HepG2 (cell line): ENCODE measurements around the gene GUK1. TPM values are rescaled to one million over a fixed set of nuclear protein-coding genes. Genes with fewer than 3 reads are reported as not detected.

Experiments used
- ATAC-seq: fragments of 200-7000 bp; cut with Tn5 transposase; 3 replicates; pipeline ENCODE4 v1.9.1; 2020; ENCODE audit warnings: mild to moderate bottlenecking, moderate library complexity
- BruUV-seq: library from RNA; stranded (reverse); fragments of 400-500 nt; replicated peaks from 2 replicates; lab custom pipeline; 2021; lab: Mats Ljungman, UMichigan
- CTCF ChIA-PET: fragments of 300-600 bp; formaldehyde crosslinking; extraction: SDS; loops from one replicate; lab custom pipeline; 2021; ENCODE audit warnings: low total read pairs, inconsistent platforms, low intra/inter-chr PET ratio; lab: Yijun Ruan, JAX
- POLR2A ChIA-PET: fragments of 350-600 bp; sonication (Branson Sonifier 250); formaldehyde crosslinking; loops from one replicate; lab custom pipeline; 2020; ENCODE audit warnings: antibody characterized with exemption, inconsistent platforms; lab: Yijun Ruan, JAX
- DNase-seq: peaks from one replicate; pipeline ENCODE4 v3.0.0-alpha.2; 2015; ENCODE audit warnings: low spot score
- FAIRE-seq: peaks from 3 replicates; lab custom pipeline; 2011; peaks lifted over from hg19 to GRCh38; lab: Jason Lieb, UNC
- H2AFZ ChIP-seq: one replicate; pipeline ENCODE4 v1.6.1; 2011; ENCODE audit warnings: low read length, inconsistent platforms
- H3K27ac ChIP-seq: fragments of 300-600 bp; 3 replicates; pipeline ENCODE4 v1.8.0; 2011; ENCODE audit warnings: mixed run types, mild to moderate bottlenecking, mixed read lengths, low read length, inconsistent platforms; ENCODE audit not compliant: insufficient read depth; ENCODE audit errors: extremely low read length
- H3K27me3 ChIP-seq, 2 experiments: fragments of 200-600 bp in 1 of 2; 2 replicates in 1 of 2; 3 replicates in 1 of 2; pipeline versions ENCODE4 v1.6.0 to v1.8.0; 2011; ENCODE audit warnings: low read length in 2 of 2, mild to moderate bottlenecking in 2 of 2, moderate library complexity in 2 of 2, inconsistent platforms in 1 of 2; ENCODE audit not compliant: insufficient read depth in 2 of 2, control insufficient read depth in 1 of 2
- H3K36me3 ChIP-seq, 2 experiments: fragments of 200-600 bp in 1 of 2; replicated peaks in 1 of 2; 2 replicates in 1 of 2; 3 replicates in 1 of 2; pipeline versions ENCODE4 v1.5.1 to v1.8.0; 2011; ENCODE audit warnings: low read length in 2 of 2, inconsistent platforms in 1 of 2; ENCODE audit not compliant: insufficient read depth in 2 of 2, control insufficient read depth in 1 of 2
- H3K4me1 ChIP-seq: 2 replicates; pipeline ENCODE4 v1.5.1; 2012; ENCODE audit warnings: low read length, inconsistent platforms; ENCODE audit not compliant: insufficient read depth
- H3K4me2 ChIP-seq: 2 replicates; pipeline ENCODE4 v1.6.0; 2011; ENCODE audit warnings: low read depth, low read length, inconsistent platforms
- H3K4me3 ChIP-seq, 3 experiments: fragments of 200-600 bp in 1 of 3; sonication (generic), shearing (Covaris generic) in 1 of 3; replicated peaks in 1 of 3; 2 replicates each; pipeline ENCODE4 v1.5.1; 2011 to 2016; ENCODE audit warnings: low read length in 3 of 3, inconsistent platforms in 2 of 3, low read depth in 2 of 3, mild to moderate bottlenecking in 2 of 3, control low read depth in 1 of 3, mixed read lengths in 1 of 3; ENCODE audit not compliant: insufficient read depth in 1 of 3
- H3K79me2 ChIP-seq: one replicate; pipeline ENCODE4 v1.6.1; 2011; ENCODE audit warnings: low read length, inconsistent platforms; ENCODE audit not compliant: insufficient read depth
- H3K9ac ChIP-seq: 2 replicates; pipeline ENCODE4 v1.6.0; 2011; ENCODE audit warnings: mild to moderate bottlenecking, low read depth, low read length, inconsistent platforms; ENCODE audit not compliant: insufficient read depth
- H3K9me3 ChIP-seq: 2 replicates; pipeline ENCODE4 v1.5.1; 2012; ENCODE audit warnings: mild to moderate bottlenecking, low read length
- H4K20me1 ChIP-seq: 2 replicates; pipeline ENCODE4 v1.6.0; 2011; ENCODE audit warnings: inconsistent platforms, mild to moderate bottlenecking, low read length, moderate library complexity; ENCODE audit not compliant: insufficient read depth
- BRD4 ChIP-seq: sonication (generic); formaldehyde crosslinking; IDR thresholded peaks from 2 replicates; pipeline ENCODE4 v1.4.0; 2020; ENCODE audit warnings: missing genetic modification reagents
- CENPT ChIP-seq: sonication (generic); formaldehyde crosslinking; IDR thresholded peaks from 2 replicates; pipeline ENCODE4 v1.8.0; 2022; ENCODE audit warnings: low read depth, mild to moderate bottlenecking, moderate library complexity, missing genetic modification reagents
- DMAP1 ChIP-seq: IDR thresholded peaks from 2 replicates; pipeline ENCODE4 v1.6.1; 2016
- FIP1L1 ChIP-seq: fragments of 200-400 bp; formaldehyde crosslinking; IDR thresholded peaks from 2 replicates; pipeline ENCODE4 v1.6.1; 2018; ENCODE audit warnings: low read depth, mild to moderate bottlenecking, low read length, moderate library complexity, borderline replicate concordance; ENCODE audit not compliant: insufficient read depth
- FOXP1 ChIP-seq, 2 experiments: fragments of 450-650 bp in 1 of 2; IDR thresholded peaks; 2 replicates each; pipeline ENCODE4 v1.6.1; 2017 to 2018; ENCODE audit warnings: antibody characterized with exemption in 1 of 2
- GZF1 ChIP-seq: sonication (generic); formaldehyde crosslinking; IDR thresholded peaks from 2 replicates; pipeline ENCODE4 v1.5.1; 2020; ENCODE audit warnings: mild to moderate bottlenecking, missing genetic modification reagents
- MAFF ChIP-seq: IDR thresholded peaks from 2 replicates; pipeline ENCODE4 v1.6.1; 2011; ENCODE audit warnings: low read depth, low read length, improper control_type of control experiment
- MXD4 ChIP-seq: IDR thresholded peaks from 2 replicates; pipeline ENCODE4 v1.6.1; 2016; ENCODE audit warnings: mild to moderate bottlenecking, missing biosample characterization, missing genetic modification reagents
- NR2F1 ChIP-seq, 2 experiments: fragments of 450-650 bp in 1 of 2; formaldehyde crosslinking in 1 of 2; IDR thresholded peaks; 2 replicates each; pipeline versions ENCODE4 v1.5.0 to v1.6.1; 2016 to 2020; ENCODE audit warnings: mild to moderate bottlenecking in 1 of 2, missing compliant biosample characterization in 1 of 2, missing genetic modification reagents in 1 of 2, moderate library complexity in 1 of 2
- PHB2 ChIP-seq: fragments of 450-650 bp; IDR thresholded peaks from 2 replicates; pipeline ENCODE4 v1.6.1; 2018; ENCODE audit not compliant: partially characterized antibody
- SMAD1 ChIP-seq: sonication (generic); formaldehyde crosslinking; IDR thresholded peaks from 2 replicates; pipeline ENCODE4 v1.4.0; 2020; ENCODE audit warnings: missing genetic modification reagents, low read depth, mild to moderate bottlenecking, borderline replicate concordance
- ZFAT ChIP-seq: sonication (generic); formaldehyde crosslinking; conservative IDR thresholded peaks from 2 replicates; pipeline ENCODE4 v1.8.1; 2023; ENCODE audit warnings: missing genetic modification reagents, inconsistent platforms
- ZFY ChIP-seq: sonication (generic); formaldehyde crosslinking; IDR thresholded peaks from 2 replicates; pipeline ENCODE4 v1.4.0; 2020; ENCODE audit warnings: missing genetic modification reagents
- ZNF34 ChIP-seq: sonication (generic); formaldehyde crosslinking; IDR thresholded peaks from 2 replicates; pipeline ENCODE4 v1.4.0; 2020; ENCODE audit warnings: mild to moderate bottlenecking, missing genetic modification reagents, borderline replicate concordance
- ZNF569 ChIP-seq: sonication (generic); formaldehyde crosslinking; IDR thresholded peaks from 2 replicates; pipeline ENCODE4 v1.5.0; 2020; ENCODE audit warnings: mild to moderate bottlenecking, missing genetic modification reagents, moderate library complexity, borderline replicate concordance
- WGBS: methylation state at CpG from one replicate; pipeline ENCODE4 v1.1.6; 2017; ENCODE audit warnings: low lambda C conversion rate; 5-methylcytosine and 5-hydroxymethylcytosine counted together
- in situ Hi-C: cut with HindIII; loops from 2 replicates; pipeline ENCODE4 v1.10.0; 2017; ENCODE audit warnings: low pct_unique_long_range_greater_than_20kb; ENCODE audit not compliant: extremely low pct_ligation_motif_present
- intact Hi-C: fragments of 100-400 bp; cut with micrococcal nuclease; formaldehyde crosslinking; loops from one replicate; pipeline ENCODE4 v1.10.0; 2022; ENCODE audit not compliant: unreplicated experiment
- polyA plus RNA-seq, 8 experiments: library from polyadenylated mRNA; depleted of rRNA in 3 of 8; stranded (reverse) in 7 of 8; unstranded in 1 of 8; fragments of >200 nt; fragmentation: Illumina TruSeq in 4 of 8; extraction: Trizol in 4 of 8; gene quantifications; 2 replicates each; pipeline versions ENCODE4 v1.2.1 to v1.2.3, GENCODE V29; 2011 to 2016; ENCODE audit warnings: low read depth in 4 of 8, missing spikeins in 1 of 8, mixed read lengths in 1 of 8; ENCODE audit not compliant: insufficient read depth in 1 of 8
- total RNA-seq, 5 experiments: library from RNA; depleted of rRNA; stranded (reverse); fragments of >200 nt; fragmentation: Illumina TruSeq; extraction: Trizol; gene quantifications; 2 replicates each; pipeline ENCODE4 v1.2.3, GENCODE V29; 2016; ENCODE audit warnings: low read depth in 1 of 5
- TF ChIP-seq, protein P1 (sequence below): IDR thresholded peaks from 2 replicates; pipeline ENCODE4 v1.6.1; 2018; ENCODE audit warnings: missing genetic modification reagents, mild to moderate bottlenecking, missing compliant biosample characterization
- TF ChIP-seq, protein P2 (sequence below): sonication (generic); formaldehyde crosslinking; IDR thresholded peaks from 2 replicates; pipeline ENCODE4 v1.5.0; 2020; ENCODE audit warnings: missing genetic modification reagents
- TF ChIP-seq, protein P3 (sequence below): sonication (generic); formaldehyde crosslinking; IDR thresholded peaks from 2 replicates; pipeline ENCODE4 v1.4.0; 2020; ENCODE audit warnings: low read depth, missing genetic modification reagents

GUK1 gene
- total and polyA plus RNA-seq, 2 of the 13 experiments (the other 11 are each of a cell fraction or from before 2014, with no cell fraction given) = 116 to 154 TPM

DNA sequence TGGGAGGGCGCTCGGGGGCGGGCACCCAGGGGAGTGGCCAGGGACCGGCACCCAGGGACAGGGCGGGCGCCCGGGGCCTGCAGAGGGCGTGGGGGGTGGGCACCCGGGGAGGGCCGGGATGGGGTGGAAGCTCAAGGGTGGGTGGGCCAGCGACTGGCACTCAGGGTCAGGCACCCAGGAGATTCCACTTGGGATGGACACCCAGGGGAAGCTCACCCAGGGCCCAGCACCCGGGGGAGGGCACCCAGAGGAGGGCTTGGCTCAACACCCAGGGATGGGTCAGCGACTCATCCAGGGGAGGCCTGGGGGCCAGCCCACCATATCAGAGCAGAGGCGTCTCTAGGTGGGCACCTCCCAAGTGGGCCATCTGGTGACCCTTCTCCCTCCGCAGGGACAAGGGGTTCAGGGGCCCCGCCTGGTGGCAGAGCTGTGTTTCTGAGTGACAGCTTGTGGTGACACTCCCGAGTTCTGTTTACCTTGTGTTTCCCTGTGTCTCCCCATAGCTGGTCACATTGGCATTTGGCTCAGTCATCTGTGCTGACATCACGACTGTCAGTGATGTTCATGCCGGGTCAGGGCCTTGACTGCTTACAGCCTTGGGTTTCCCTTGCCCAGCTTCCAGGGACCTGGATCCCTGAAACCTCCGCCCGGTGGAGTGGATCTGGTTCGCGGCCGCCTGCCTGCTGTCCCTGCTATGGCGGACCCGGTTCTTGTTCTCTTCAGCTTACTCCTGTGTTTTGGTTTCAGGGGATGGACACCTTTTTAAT is 26.3 kb downstream of the GUK1 start:
- no peak overlapping the region for H2AFZ ChIP-seq
- H3K27me3 ChIP-seq = no peaks in the 10 kb centered on the region; a peak in 1 of 5 replicates
- FAIRE-seq = peak; percentile 18
- H3K36me3 ChIP-seq = no peaks in the 10 kb centered on the region
- peak overlapping the region; percentile 71 for H3K9ac ChIP-seq
- no peaks in the 10 kb centered on the region for H3K9me3 ChIP-seq
- H3K4me2 ChIP-seq = peak overlapping the region; percentile 82
- H4K20me1 ChIP-seq = no peaks in the 10 kb centered on the region
- H3K4me3 ChIP-seq = peak overlapping the region; percentile 61 to 88 (median 80)
- peak overlapping the region; percentile 99 for H3K27ac ChIP-seq
- ATAC-seq = peak; percentile 81
- 24% methylated on average over 10 of the region's 26 CpGs for WGBS
- DNase-seq = peak; percentile 83
- ChIA-PET CTCF (interaction anchor here (1.1 to 1.6 kb wide), 2 partner anchors 26 to 35 kb away, joined by 3 to 7 read pairs; partner anchors contain the start of gene GUK1), POLR2A (interaction anchor here (0.6 to 3.3 kb wide), 10 partner anchors 8 to 324 kb away, joined by 3 to 72 read pairs (median 6); partner anchors contain the start of genes GJC2, GUK1 and MRPL55)
- peaks cover 5% of the 10 kb centered on the region for H3K79me2 ChIP-seq
- no TSS peak for BruUV-seq
- peaks cover 43% of the 10 kb centered on the region for H3K4me1 ChIP-seq
- intact Hi-C loops (loop anchor here (1.0 to 2.0 kb wide), 2 partner anchors 27 to 36 kb away; no protein-coding TSS in a partner anchor), in situ Hi-C loops (no loop called here)
- TF ChIP-seq NR2F1 (CRISPR knock-in tag; IDR thresholded peaks at IDR 0.05) (no peak), GZF1 (no peak), ZNF34 (no peak), CENPT (no peak), BRD4 (CRISPR knock-in tag) (0 out of 2 replicates have a peak, but pooled peaks have one; percentile 17), MAFF (0 out of 2 replicates have a peak, but pooled peaks have one; percentile 16), FOXP1 (IDR thresholded peaks at IDR 0.05) (no peak), FOXP1 (CRISPR knock-in tag; IDR thresholded peaks at IDR 0.05) (peak; percentile 48), MXD4 (CRISPR knock-in tag) (0 out of 2 replicates have a peak, but pooled peaks have one; percentile 25), ZFY (CRISPR knock-in tag) (no peak), PHB2 (no peak), FIP1L1 (no peak), ZNF569 (CRISPR knock-in tag) (no peak), SMAD1 (CRISPR knock-in tag) (no peak), DMAP1 (CRISPR knock-in tag) (no peak), ZFAT (CRISPR knock-in tag) (no peak)
- TF ChIP-seq, protein P1, sequence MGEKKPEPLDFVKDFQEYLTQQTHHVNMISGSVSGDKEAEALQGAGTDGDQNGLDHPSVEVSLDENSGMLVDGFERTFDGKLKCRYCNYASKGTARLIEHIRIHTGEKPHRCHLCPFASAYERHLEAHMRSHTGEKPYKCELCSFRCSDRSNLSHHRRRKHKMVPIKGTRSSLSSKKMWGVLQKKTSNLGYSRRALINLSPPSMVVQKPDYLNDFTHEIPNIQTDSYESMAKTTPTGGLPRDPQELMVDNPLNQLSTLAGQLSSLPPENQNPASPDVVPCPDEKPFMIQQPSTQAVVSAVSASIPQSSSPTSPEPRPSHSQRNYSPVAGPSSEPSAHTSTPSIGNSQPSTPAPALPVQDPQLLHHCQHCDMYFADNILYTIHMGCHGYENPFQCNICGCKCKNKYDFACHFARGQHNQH (CRISPR knock-in tag) = 0 out of 2 replicates have a peak, but pooled peaks have one; percentile 37
- TF ChIP-seq, protein P2, sequence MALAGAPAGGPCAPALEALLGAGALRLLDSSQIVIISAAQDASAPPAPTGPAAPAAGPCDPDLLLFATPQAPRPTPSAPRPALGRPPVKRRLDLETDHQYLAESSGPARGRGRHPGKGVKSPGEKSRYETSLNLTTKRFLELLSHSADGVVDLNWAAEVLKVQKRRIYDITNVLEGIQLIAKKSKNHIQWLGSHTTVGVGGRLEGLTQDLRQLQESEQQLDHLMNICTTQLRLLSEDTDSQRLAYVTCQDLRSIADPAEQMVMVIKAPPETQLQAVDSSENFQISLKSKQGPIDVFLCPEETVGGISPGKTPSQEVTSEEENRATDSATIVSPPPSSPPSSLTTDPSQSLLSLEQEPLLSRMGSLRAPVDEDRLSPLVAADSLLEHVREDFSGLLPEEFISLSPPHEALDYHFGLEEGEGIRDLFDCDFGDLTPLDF (CRISPR knock-in tag) = no peak
- TF ChIP-seq, protein P3, sequence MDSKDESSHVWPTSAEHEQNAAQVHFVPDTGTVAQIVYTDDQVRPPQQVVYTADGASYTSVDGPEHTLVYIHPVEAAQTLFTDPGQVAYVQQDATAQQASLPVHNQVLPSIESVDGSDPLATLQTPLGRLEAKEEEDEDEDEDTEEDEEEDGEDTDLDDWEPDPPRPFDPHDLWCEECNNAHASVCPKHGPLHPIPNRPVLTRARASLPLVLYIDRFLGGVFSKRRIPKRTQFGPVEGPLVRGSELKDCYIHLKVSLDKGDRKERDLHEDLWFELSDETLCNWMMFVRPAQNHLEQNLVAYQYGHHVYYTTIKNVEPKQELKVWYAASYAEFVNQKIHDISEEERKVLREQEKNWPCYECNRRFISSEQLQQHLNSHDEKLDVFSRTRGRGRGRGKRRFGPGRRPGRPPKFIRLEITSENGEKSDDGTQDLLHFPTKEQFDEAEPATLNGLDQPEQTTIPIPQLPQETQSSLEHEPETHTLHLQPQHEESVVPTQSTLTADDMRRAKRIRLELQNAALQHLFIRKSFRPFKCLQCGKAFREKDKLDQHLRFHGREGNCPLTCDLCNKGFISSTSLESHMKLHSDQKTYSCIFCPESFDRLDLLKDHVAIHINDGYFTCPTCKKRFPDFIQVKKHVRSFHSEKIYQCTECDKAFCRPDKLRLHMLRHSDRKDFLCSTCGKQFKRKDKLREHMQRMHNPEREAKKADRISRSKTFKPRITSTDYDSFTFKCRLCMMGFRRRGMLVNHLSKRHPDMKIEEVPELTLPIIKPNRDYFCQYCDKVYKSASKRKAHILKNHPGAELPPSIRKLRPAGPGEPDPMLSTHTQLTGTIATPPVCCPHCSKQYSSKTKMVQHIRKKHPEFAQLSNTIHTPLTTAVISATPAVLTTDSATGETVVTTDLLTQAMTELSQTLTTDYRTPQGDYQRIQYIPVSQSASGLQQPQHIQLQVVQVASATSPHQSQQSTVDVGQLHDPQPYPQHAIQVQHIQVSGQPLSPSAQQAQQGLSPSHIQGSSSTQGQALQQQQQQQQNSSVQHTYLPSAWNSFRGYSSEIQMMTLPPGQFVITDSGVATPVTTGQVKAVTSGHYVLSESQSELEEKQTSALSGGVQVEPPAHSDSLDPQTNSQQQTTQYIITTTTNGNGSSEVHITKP (CRISPR knock-in tag) = peak; percentile 95
